Kidney epithelial cell (primary cell): Measurements from ENCODE around the gene RASGRF1. TPM values are rescaled to one million over a fixed set of nuclear protein-coding genes. Genes with fewer than 3 reads are reported as not detected.

Source experiments
- DNase-seq: peaks from one replicate; pipeline ENCODE4 v3.0.0-alpha.2; 2010; ENCODE audit warnings: low read depth
- H3K27me3 ChIP-seq: 2 replicates; pipeline ENCODE4 v1.6.0; 2011; ENCODE audit warnings: low read length; ENCODE audit not compliant: control insufficient read depth, insufficient read depth
- H3K36me3 ChIP-seq: 2 replicates; pipeline ENCODE4 v1.5.1; 2011; ENCODE audit warnings: low read length; ENCODE audit not compliant: control insufficient read depth, insufficient read depth
- H3K4me3 ChIP-seq: 2 replicates; pipeline ENCODE4 v1.5.1; 2011; ENCODE audit warnings: low read depth, mild to moderate bottlenecking, control low read depth, low read length
- CTCF ChIP-seq: IDR thresholded peaks from 2 replicates; pipeline ENCODE4 v1.5.1; 2011; ENCODE audit warnings: mild to moderate bottlenecking, moderate library complexity, low read length, control low read depth, inconsistent platforms; ENCODE audit not compliant: insufficient read depth, poor library complexity, severe bottlenecking
- total RNA-seq: library from RNA; depleted of rRNA; stranded (reverse); fragments of >200 nt; gene quantifications from 2 replicates; pipeline ENCODE4 v1.2.3, GENCODE V29; 2015

RASGRF1 gene
- total RNA-seq, 1 donor from 2014 or later: 1.4 TPM

GRCh38 chr15:79084308-79084968 is 6.1 kb downstream of the RASGRF1 start:
- TF ChIP-seq CTCF: no peak
- peaks cover 36% of the 10 kb centered on the region for H3K27me3 ChIP-seq
- H3K4me3 ChIP-seq: no peak overlapping the region
- no peak for DNase-seq
- H3K36me3 ChIP-seq: no peaks in the 10 kb centered on the region

GRCh38 chr15:79083154-79083553 is 7.4 kb downstream of the RASGRF1 start:
- Histone ChIP-seq H3K4me3 (no peak overlapping the region), H3K36me3 (no peaks in the 10 kb centered on the region), H3K27me3 (peaks cover 23% of the 10 kb centered on the region)
- TF ChIP-seq CTCF: no peak
- DNase-seq: no peak

GRCh38 chr15:79082363-79083070 is 8.1 kb downstream of the RASGRF1 start:
- Histone ChIP-seq H3K4me3 (no peak overlapping the region), H3K36me3 (no peaks in the 10 kb centered on the region), H3K27me3 (peaks cover 18% of the 10 kb centered on the region)
- TF ChIP-seq CTCF: no peak
- no peak for DNase-seq

GRCh38 chr15:79078763-79079410 is 11.7 kb downstream of the RASGRF1 start:
- H3K27me3 ChIP-seq: peaks cover 6% of the 10 kb centered on the region
- H3K36me3 ChIP-seq: no peaks in the 10 kb centered on the region
- H3K4me3 ChIP-seq: no peak overlapping the region
- no peak for TF ChIP-seq CTCF
- no peak for DNase-seq

- no peak for TF ChIP-seq CTCF
- Histone ChIP-seq H3K4me3 (no peak overlapping the region), H3K36me3 (no peaks in the 10 kb centered on the region), H3K27me3 (peaks cover 3% of the 10 kb centered on the region)
- DNase-seq: no peak
Measured at GRCh38 chr15:79078003-79078402, 12.6 kb downstream of the RASGRF1 start.
